Left hindlimb (tissue), 1 donor: ENCODE data around the gene PYCR2.

Source experiments
- DNase-seq: peaks from one replicate; pipeline ENCODE4 v3.0.0-alpha.2; 2018

Gene PYCR2

DNA sequence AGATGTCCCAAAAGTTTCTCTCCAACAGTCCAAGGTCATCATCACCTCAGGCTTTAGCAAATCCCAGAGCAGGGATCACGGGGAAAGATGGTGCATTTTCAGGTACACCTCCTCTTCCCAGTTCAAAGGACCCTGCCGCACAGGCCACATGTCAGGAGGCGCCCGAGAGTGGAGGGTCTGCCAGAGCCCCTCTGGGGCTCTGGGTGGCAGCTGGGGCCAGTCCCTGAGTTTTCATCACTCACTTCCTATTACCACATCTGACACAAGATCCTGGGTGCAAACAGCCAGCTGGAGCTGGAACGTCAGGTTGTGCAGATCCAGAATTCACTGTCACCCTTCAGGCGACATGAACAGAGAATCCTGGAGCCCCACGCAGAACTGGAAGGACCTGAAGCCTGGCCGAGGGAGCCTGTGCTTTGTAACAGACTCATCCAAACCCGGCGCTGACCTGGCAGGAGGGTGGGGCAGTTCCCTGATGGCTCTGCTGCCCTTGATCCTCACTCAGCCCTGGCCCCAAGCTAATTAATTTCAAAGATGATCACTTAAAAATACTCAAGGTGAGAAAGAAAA, 50.7 kb downstream of the PYCR2 start:
- DNase-seq = no peak

DNA sequence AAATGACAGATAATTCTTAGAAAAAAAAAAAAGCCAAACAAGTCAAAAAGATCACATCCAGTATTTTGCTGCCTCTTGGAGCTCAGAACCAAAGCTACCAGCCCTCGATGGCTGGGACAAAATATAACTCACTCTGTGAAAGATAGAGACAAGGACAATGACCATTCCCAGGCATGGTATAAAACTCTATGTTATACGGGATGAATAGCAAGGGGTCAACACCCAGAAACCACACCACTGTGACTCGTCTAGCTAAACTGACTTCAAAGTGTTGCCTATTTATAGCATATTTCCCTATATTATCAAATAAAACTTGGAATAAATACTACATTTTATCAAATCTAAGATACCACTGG, 52.0 kb downstream of the PYCR2 start:
- DNase-seq = no peak

DNA sequence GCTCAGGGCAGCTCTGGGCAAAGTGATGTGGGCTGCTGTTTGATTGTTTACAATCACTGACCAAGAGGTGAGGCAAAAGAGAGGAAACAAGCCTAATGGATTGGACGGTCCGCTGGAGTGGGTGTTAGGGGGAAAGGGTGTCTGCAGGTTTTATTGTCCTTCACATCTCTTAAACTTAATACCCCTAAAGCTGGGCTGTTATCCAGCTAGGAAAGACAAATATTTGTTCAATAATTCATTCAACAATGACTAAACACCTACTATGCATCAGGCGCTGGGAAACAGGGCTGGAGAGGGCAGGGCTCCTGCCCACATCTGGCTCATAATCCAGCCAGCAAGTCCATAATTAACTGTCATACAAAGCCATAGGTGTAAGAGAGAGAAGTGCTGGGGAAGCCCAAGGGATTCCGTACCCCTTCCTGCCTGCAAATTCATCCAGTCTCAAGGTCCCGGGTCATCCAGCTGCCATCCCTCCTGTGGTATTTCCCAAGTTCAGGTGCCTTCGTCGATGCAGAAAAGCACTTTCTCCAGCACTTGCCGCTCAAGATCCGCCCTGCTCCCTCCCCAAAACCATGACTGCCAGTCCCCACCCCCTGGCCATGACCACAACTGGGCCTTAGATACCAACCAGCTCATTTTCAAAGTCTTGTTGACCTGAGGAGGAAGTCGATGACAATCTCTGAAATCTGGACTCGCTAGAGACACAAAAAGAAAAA, 52.5 kb downstream of the PYCR2 start:
- DNase-seq = no peak

DNA sequence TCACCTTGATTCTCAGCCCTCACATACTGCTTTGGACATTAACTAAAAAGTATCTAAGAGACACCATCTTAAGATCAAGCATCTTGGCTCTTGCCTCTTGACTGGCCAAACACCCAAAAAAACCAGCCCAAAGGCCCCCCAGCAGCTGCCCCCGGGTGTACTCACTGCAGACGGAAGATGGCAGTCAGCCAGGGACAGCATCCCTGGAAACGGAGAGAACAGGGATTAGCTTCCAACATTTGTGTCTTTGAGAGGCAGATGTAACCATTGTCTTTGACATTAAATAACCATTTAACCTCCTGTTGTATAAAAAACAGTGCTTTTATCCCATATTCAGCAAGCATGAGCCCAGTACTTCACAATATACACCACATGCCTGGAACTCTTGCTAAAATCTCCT, 53.1 kb downstream of the PYCR2 start:
- no peak for DNase-seq
